Activated T-helper 1 cell treated with Interleukin-2 at 50 U/mL for 16 hours (primary cell): ENCODE results near the gene ZNF138.
"Not testable (repeated sequence)": the region's sequence is repeated elsewhere in the genome, so short reads cannot be mapped to it uniquely, and the experiment has no call there.

Experiments
- DNase-seq: peaks from one replicate; pipeline ENCODE4 v3.0.0-alpha.2; 2020; ENCODE audit warnings: low read depth

ZNF138 gene

GRCh38 chr7:64794171-64794844 is at the start of gene ZNF138:
Gene ZNF138 (plus strand): TSS chr7:64794428. CDS start chr7:64794569, 141 bp downstream.
- DNase-seq, result peak; percentile 84

GRCh38 chr7:64744680-64745079 is 49.5 kb upstream of the ZNF138 start:
- DNase-seq, result no peak

GRCh38 chr7:64747802-64748201 is 46.4 kb upstream of the ZNF138 start:
- no peak for DNase-seq

- DNase-seq, result no peak
These were observed 41.2 kb upstream of the ZNF138 start for GRCh38 chr7:64753032-64753431.

- DNase-seq, result no peak
These were observed 38.4 kb upstream of the ZNF138 start for GRCh38 chr7:64755865-64756264.

- DNase-seq, result no peak
These were observed 36.1 kb upstream of the ZNF138 start for GRCh38 chr7:64758151-64758550.

- DNase-seq, result no peak
These were observed 25.4 kb upstream of the ZNF138 start for GRCh38 chr7:64768824-64769223.

- no peak for DNase-seq
These were observed 19.9 kb upstream of the ZNF138 start for GRCh38 chr7:64774204-64774842.

GRCh38 chr7:64775289-64775688 is 18.9 kb upstream of the ZNF138 start:
- DNase-seq, result no peak

GRCh38 chr7:64784842-64785241 is 9.4 kb upstream of the ZNF138 start:
- DNase-seq, result not testable (repeated sequence)

GRCh38 chr7:64787295-64787694 is 6.9 kb upstream of the ZNF138 start:
- no peak for DNase-seq

- DNase-seq, result not testable (repeated sequence)
These were observed 5.0 kb upstream of the ZNF138 start for GRCh38 chr7:64789241-64789640.

GRCh38 chr7:64793106-64793755 is 997 bp upstream of the ZNF138 start:
- no peak for DNase-seq

- no peak for DNase-seq
These were observed 948 bp downstream of the ZNF138 start for GRCh38 chr7:64795176-64795575.

GRCh38 chr7:64799169-64799568 is 4.9 kb downstream of the ZNF138 start:
- DNase-seq, result not testable (repeated sequence)

- DNase-seq, result no peak
These were observed 8.5 kb downstream of the ZNF138 start for GRCh38 chr7:64802699-64803098.

GRCh38 chr7:64807731-64808365 is 13.6 kb downstream of the ZNF138 start:
- no peak for DNase-seq

- no peak for DNase-seq
These were observed 17.5 kb downstream of the ZNF138 start for GRCh38 chr7:64811767-64812166.

- no peak for DNase-seq
These were observed 36.7 kb downstream of the ZNF138 start for GRCh38 chr7:64830926-64831325.

- DNase-seq, result no peak
These were observed 37.9 kb downstream of the ZNF138 start for GRCh38 chr7:64832136-64832535.

- no peak for DNase-seq
These were observed 40.8 kb downstream of the ZNF138 start for GRCh38 chr7:64834989-64835388.

- DNase-seq, result not testable (repeated sequence)
These were observed 41.6 kb downstream of the ZNF138 start for GRCh38 chr7:64835856-64836255.

- DNase-seq, result not testable (repeated sequence)
These were observed 43.8 kb downstream of the ZNF138 start for GRCh38 chr7:64838051-64838450.
